Left lung (tissue), 10 donors: ENCODE data around the gene RAB29. TPM values are rescaled to one million over a fixed set of nuclear protein-coding genes. Genes with fewer than 3 reads are reported as not detected.

Source experiments
- ATAC-seq: fragments of 200-7000 bp; cut with Tn5 transposase; one replicate; pipeline ENCODE4 v1.9.1; 2020; ENCODE audit warnings: moderate library complexity
- DNase-seq, 4 donors: peaks; one replicate each; pipeline ENCODE4 v3.0.0-alpha.2; 2013 to 2020
- H3K27ac ChIP-seq, 2 donors: fragments of 200-600 bp; sonication (generic) in 1 of 2; one replicate each; pipeline versions ENCODE4 v1.5.0 to v1.8.0; 2020 to 2021
- H3K27me3 ChIP-seq, 2 donors: fragments of 200-600 bp; sonication (generic) in 1 of 2; one replicate each; pipeline versions ENCODE4 v1.5.0 to v1.8.0; 2020 to 2021
- H3K36me3 ChIP-seq, 2 donors: fragments of 200-600 bp; sonication (generic) in 1 of 2; one replicate each; pipeline versions ENCODE4 v1.5.0 to v1.8.0; 2020 to 2021
- H3K4me1 ChIP-seq, 2 donors: fragments of 200-600 bp; one replicate each; pipeline ENCODE4 v1.8.0; 2021
- H3K4me3 ChIP-seq, 2 donors: fragments of 200-600 bp; sonication (generic) in 1 of 2; one replicate each; pipeline versions ENCODE4 v1.5.0 to v1.8.0; 2020 to 2021; ENCODE audit warnings: mild to moderate bottlenecking in 1 of 2
- H3K9me3 ChIP-seq, 2 donors: fragments of 200-600 bp; sonication (generic) in 1 of 2; one replicate each; pipeline versions ENCODE4 v1.5.0 to v1.8.0; 2020 to 2021
- intact Hi-C, 2 donors: fragments of 100-400 bp; cut with DNase I; formaldehyde crosslinking; loops; one replicate each; pipeline versions ENCODE4 v1.11.2 to v1.14.2; 2022
- polyA plus RNA-seq, 6 donors: library from polyadenylated mRNA; unstranded; fragments of 120-200 nt; gene quantifications; one replicate each; pipeline ENCODE4 v1.2.1, GENCODE V29; 2013; ENCODE audit not compliant: insufficient read length in 6 of 6
- total RNA-seq, 2 donors: library from RNA; stranded (reverse); fragmentation: NEBNext Ultra II Directional; extraction: Animal tissue kit (Norgen Biotek cat#: 25700); gene quantifications; one replicate each; pipeline ENCODE4 v1.2.1, GENCODE V29; 2021
- TF ChIP-seq, protein P1 (sequence below), 2 donors: fragments of 200-600 bp; sonication (generic) in 1 of 2; IDR thresholded peaks; one replicate each; pipeline versions ENCODE4 v1.5.0 to v1.8.0; 2021; ENCODE audit warnings: antibody characterized with exemption in 2 of 2
- donor health status: DM: no; HTN: yes; CAD: no.
- donor health status: DM: no; HTN: no; CAD: no.

RAB29 gene
- total and polyA plus RNA-seq, 8 donors = 6.1 to 29.9 (median 8.2) TPM

DNA sequence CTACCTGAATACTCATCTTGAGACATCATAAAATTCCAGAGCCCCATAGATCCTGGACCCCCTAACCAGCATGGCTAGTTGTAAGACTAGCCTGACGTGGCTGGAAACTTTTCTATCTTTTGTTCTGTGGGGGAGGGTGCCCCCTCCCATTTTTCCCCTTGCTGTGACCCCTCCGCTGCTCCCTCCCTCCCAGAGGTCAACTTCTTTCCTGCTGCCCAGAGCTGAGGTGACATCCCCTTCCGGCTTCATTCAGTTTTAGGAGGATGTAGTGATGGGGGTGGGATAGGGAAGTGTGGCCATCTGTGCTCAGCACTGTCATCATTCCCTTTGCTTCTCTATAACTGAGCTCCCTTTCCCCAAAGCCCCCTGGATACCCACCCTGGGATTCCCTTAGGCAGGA, 42.1 kb upstream of the RAB29 start:
- Histone ChIP-seq H3K36me3 (no peaks in the 10 kb centered on the region), H3K4me1 (peaks cover 5 to 11% of the 10 kb centered on the region in 2 donors), H3K27me3 (peaks cover 0 to 23% of the 10 kb centered on the region in 2 donors), H3K9me3 (no peaks in the 10 kb centered on the region), H3K4me3 (no peak overlapping the region), H3K27ac (no peak overlapping the region)
- DNase-seq (peak in 1 of 4 donors; percentile 12), ATAC-seq (no peak)
- TF ChIP-seq, protein P1, sequence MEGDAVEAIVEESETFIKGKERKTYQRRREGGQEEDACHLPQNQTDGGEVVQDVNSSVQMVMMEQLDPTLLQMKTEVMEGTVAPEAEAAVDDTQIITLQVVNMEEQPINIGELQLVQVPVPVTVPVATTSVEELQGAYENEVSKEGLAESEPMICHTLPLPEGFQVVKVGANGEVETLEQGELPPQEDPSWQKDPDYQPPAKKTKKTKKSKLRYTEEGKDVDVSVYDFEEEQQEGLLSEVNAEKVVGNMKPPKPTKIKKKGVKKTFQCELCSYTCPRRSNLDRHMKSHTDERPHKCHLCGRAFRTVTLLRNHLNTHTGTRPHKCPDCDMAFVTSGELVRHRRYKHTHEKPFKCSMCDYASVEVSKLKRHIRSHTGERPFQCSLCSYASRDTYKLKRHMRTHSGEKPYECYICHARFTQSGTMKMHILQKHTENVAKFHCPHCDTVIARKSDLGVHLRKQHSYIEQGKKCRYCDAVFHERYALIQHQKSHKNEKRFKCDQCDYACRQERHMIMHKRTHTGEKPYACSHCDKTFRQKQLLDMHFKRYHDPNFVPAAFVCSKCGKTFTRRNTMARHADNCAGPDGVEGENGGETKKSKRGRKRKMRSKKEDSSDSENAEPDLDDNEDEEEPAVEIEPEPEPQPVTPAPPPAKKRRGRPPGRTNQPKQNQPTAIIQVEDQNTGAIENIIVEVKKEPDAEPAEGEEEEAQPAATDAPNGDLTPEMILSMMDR (IDR thresholded peaks at IDR 0.05) = no peak
- intact Hi-C loops = no loop called here

DNA sequence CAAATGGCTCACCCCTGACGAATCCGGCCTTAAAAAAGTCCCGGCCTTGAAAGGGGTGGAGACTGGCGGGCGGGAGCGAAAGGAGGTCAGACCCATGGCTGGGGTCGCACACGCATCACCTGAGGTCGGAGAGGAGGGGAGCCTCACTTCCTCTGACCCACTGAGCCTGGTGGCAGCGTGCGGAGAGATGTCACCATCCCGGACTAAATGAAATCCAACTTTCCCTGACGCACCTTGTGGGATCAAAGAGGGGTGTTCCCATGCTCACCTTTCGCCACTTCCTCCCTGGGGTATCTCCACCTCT, 38.4 kb upstream of the RAB29 start:
- peak overlapping the region; percentile 77 to 92 for H3K4me3 ChIP-seq
- TF ChIP-seq, protein P1 (IDR thresholded peaks at IDR 0.05) = no peak
- H3K36me3 ChIP-seq = no peaks in the 10 kb centered on the region
- peaks cover 22 to 42% of the 10 kb centered on the region in 2 donors for H3K4me1 ChIP-seq
- H3K27me3 ChIP-seq = peaks cover 0 to 27% of the 10 kb centered on the region in 2 donors
- ATAC-seq = peak; percentile 32
- intact Hi-C loops = no loop called here
- H3K27ac ChIP-seq = peak overlapping the region; percentile 84 to 85
- H3K9me3 ChIP-seq = no peaks in the 10 kb centered on the region
- no peak for DNase-seq

GRCh38 chr1:205812878-205813754, 37.8 kb upstream of the RAB29 start, which contains the start of gene SLC41A1:
Gene SLC41A1, minus strand, starts transcription at chr1:205813198. Its CDS starts 2,757 bp downstream, at chr1:205810441.
- peak; percentile 97 for ATAC-seq
- peaks cover 22 to 44% of the 10 kb centered on the region in 2 donors for H3K4me1 ChIP-seq

DNA sequence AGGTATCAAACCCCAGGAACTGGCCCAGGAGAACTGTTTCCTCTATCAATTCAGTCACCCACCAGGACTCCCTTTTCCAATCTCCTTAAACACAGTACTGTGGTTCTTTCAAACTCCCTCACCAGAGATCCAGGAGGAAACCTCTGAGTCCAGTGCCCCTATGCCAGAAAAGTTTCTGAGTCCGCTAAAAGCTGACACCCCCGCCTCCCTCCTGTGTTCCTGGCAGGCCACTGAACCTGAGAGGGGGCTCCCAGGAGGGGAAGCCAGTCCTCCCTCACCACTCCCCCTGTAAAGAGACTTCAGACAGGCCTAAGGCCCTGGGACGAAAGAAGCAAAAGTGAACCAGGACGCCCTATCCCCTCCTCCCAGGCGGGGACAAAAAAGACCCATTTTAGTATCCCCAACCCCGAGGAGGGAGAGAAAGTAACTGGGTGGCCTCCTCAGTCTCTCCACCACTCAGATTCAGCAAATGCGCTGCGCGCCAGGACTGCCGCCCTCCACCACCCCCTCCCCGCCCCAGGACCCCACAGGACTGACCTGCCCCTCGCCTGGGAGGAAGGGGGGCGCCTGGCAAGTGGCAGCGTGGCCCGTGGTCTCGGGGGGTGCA, 37.1 kb upstream of the RAB29 start:
- peak overlapping the region; percentile 77 to 92 for H3K4me3 ChIP-seq
- DNase-seq (peak in 1 of 4 donors; percentile 51), ATAC-seq (peak; percentile 23)
- H3K4me1 ChIP-seq = peaks cover 22 to 44% of the 10 kb centered on the region in 2 donors
- intact Hi-C loops = no loop called here
- H3K27me3 ChIP-seq = peaks cover 0 to 27% of the 10 kb centered on the region in 2 donors
- H3K9me3 ChIP-seq = no peaks in the 10 kb centered on the region
- peak overlapping the region; percentile 84 to 85 for H3K27ac ChIP-seq
- H3K36me3 ChIP-seq = peaks cover 0 to 3% of the 10 kb centered on the region in 2 donors
- TF ChIP-seq, protein P1 (IDR thresholded peaks at IDR 0.05) = no peak

More at GRCh38 chr1:205812878-205813754, 37.8 kb upstream of the RAB29 start, which contains the start of gene SLC41A1:
- intact Hi-C loops = no loop called here
- Histone ChIP-seq H3K36me3 (peaks cover 0 to 3% of the 10 kb centered on the region in 2 donors), H3K4me3 (peak within 1 kb of the TSS; percentile 77 to 92), H3K27me3 (peaks cover 0 to 27% of the 10 kb centered on the region in 2 donors), H3K9me3 (no peaks in the 10 kb centered on the region), H3K27ac (peak within 1 kb of the TSS; percentile 84 to 85)
- DNase-seq = peak; percentile 94 to 95 (median 95)
- TF ChIP-seq, protein P1 (IDR thresholded peaks at IDR 0.05) = no peak

GRCh38 chr1:205811660-205812059, 36.4 kb upstream of the RAB29 start:
- peak overlapping the region; percentile 77 to 92 for H3K4me3 ChIP-seq
- TF ChIP-seq, protein P1 (IDR thresholded peaks at IDR 0.05) = no peak
- no peaks in the 10 kb centered on the region for H3K9me3 ChIP-seq
- intact Hi-C loops = no loop called here
- peaks cover 0 to 3% of the 10 kb centered on the region in 2 donors for H3K36me3 ChIP-seq
- ATAC-seq = peak; percentile 43
- peak in 1 of 4 donors; percentile 48 for DNase-seq
- peaks cover 0 to 27% of the 10 kb centered on the region in 2 donors for H3K27me3 ChIP-seq
- peak overlapping the region in 1 of 2 donors; percentile 84 for H3K27ac ChIP-seq
- H3K4me1 ChIP-seq = peaks cover 22 to 45% of the 10 kb centered on the region in 2 donors
